HTERT RPE-1 (cell line): Measurements from ENCODE around the gene CEP43.

Source experiments
- in situ Hi-C: fragments of 300-500 bp; cut with MboI; formaldehyde crosslinking; loops from 4 replicates; pipeline ENCODE4 v1.14.3; 2020; ENCODE audit warnings: low sequenced_read_pairs

Gene CEP43

GRCh38 chr6:167005350-167006159 is 6.4 kb downstream of the CEP43 start:
- in situ Hi-C loops, result no loop called here

GRCh38 chr6:167007985-167008384 is 8.8 kb downstream of the CEP43 start:
- in situ Hi-C loops, result no loop called here

GRCh38 chr6:167013067-167013466 is 13.9 kb downstream of the CEP43 start:
- in situ Hi-C loops, result no loop called here

GRCh38 chr6:167013946-167014345 is 14.7 kb downstream of the CEP43 start:
- in situ Hi-C loops, result no loop called here

GRCh38 chr6:167015302-167015701 is 16.1 kb downstream of the CEP43 start:
- in situ Hi-C loops, result no loop called here

GRCh38 chr6:167020206-167020605 is 21.0 kb downstream of the CEP43 start:
- in situ Hi-C loops, result no loop called here

GRCh38 chr6:167027308-167027707 is 28.1 kb downstream of the CEP43 start:
- in situ Hi-C loops, result no loop called here

GRCh38 chr6:167027772-167028171 is 28.6 kb downstream of the CEP43 start:
- in situ Hi-C loops, result no loop called here

GRCh38 chr6:167030222-167031072 is 31.2 kb downstream of the CEP43 start:
- in situ Hi-C loops, result no loop called here

- in situ Hi-C loops, result no loop called here
Observed at GRCh38 chr6:167031082-167031709, 32.0 kb downstream of the CEP43 start.

- in situ Hi-C loops, result no loop called here
Observed at GRCh38 chr6:167034056-167034455, 34.9 kb downstream of the CEP43 start.

- in situ Hi-C loops, result no loop called here
Observed at GRCh38 chr6:167037762-167038161, 38.6 kb downstream of the CEP43 start.

- in situ Hi-C loops, result no loop called here
Observed at GRCh38 chr6:167044696-167045095, 45.5 kb downstream of the CEP43 start.

- in situ Hi-C loops, result no loop called here
Observed at GRCh38 chr6:167045828-167046580, 46.8 kb downstream of the CEP43 start.

- in situ Hi-C loops, result no loop called here
Observed at GRCh38 chr6:167046861-167047495, 47.8 kb downstream of the CEP43 start.

GRCh38 chr6:167047554-167047953 is 48.4 kb downstream of the CEP43 start:
- in situ Hi-C loops, result no loop called here
